ENCODE data around the gene OR8B8. TPM values are rescaled to one million over a fixed set of nuclear protein-coding genes. Genes with fewer than 3 reads are reported as not detected.

The OR8B8 gene
- total and polyA plus RNA-seq, 2 donors (not counting 3 experiments of a cell fraction or from before 2014, with no cell fraction given), result not detected

GRCh38 chr11:124454552-124454951, 9.1 kb upstream of the OR8B8 start:
- TF ChIP-seq FOS (IDR thresholded peaks at IDR 0.05; ENCODE audit: borderline replicate concordance, insufficient read depth, low read length) (no peak), GATA2 (IDR thresholded peaks at IDR 0.05; ENCODE audit: insufficient read depth, insufficient read length, low read depth, low read length) (no peak), EZH2 (IDR thresholded peaks at IDR 0.05; ENCODE audit: borderline replicate concordance, low read depth, low read length, severe bottlenecking) (no peak), POLR2A (IDR thresholded peaks at IDR 0.05; ENCODE audit: low read depth, low read length) (no peak)
- TF ChIP-seq, protein P1, sequence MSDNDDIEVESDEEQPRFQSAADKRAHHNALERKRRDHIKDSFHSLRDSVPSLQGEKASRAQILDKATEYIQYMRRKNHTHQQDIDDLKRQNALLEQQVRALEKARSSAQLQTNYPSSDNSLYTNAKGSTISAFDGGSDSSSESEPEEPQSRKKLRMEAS (IDR thresholded peaks at IDR 0.05; ENCODE audit: insufficient read depth, insufficient read length), result no peak
- FAIRE-seq (no peak), DNase-seq (ENCODE audit: low read depth, low spot score) (no peak)
- dilution Hi-C loops (cut with MboI; ENCODE audit: extremely low pct_ligation_motif_present, low sequenced_read_pairs) (no loop called here), intact Hi-C loops (cut with micrococcal nuclease) (no loop called here)
- Histone ChIP-seq H4K20me1 (replicated peaks; ENCODE audit: control insufficient read depth, extremely low read depth, insufficient read depth, low read length) (no peaks in the 10 kb centered on the region), H3K36me3 (ENCODE audit: control insufficient read depth in 2 of 2, extremely low read depth in 1 of 2, insufficient read depth in 2 of 2, low read length in 2 of 2) (no peaks in the 10 kb centered on the region), H3K4me3 (replicated peaks in 1 of 3; ENCODE audit: insufficient read depth in 1 of 3, low read depth in 1 of 3, low read length in 3 of 3) (no peak overlapping the region), H3K27me3 (ENCODE audit: control insufficient read depth in 2 of 2, insufficient read depth in 2 of 2, low read length in 2 of 2) (peaks cover 0 to 5% of the 10 kb centered on the region in 2 experiments), H3K4me1 (ENCODE audit: control insufficient read depth, extremely low read depth, insufficient read depth, low read length) (no peaks in the 10 kb centered on the region), H2AFZ (ENCODE audit: low read depth, low read length) (no peak overlapping the region), H3K9me1 (replicated peaks; ENCODE audit: control insufficient read depth, extremely low read depth, insufficient read depth, low read length) (no peaks in the 10 kb centered on the region), H3K9me3 (replicated peaks; ENCODE audit: control insufficient read depth, insufficient read depth, low read length) (no peaks in the 10 kb centered on the region), H3K27ac (ENCODE audit: insufficient read depth, low read depth, low read length) (no peak overlapping the region), H3K4me2 (ENCODE audit: insufficient read depth, low read length) (no peak overlapping the region), H3K79me2 (ENCODE audit: control insufficient read depth, insufficient read depth, low read length) (no peaks in the 10 kb centered on the region), H3K9ac (replicated peaks; ENCODE audit: extremely low read depth, insufficient read depth, low read length) (no peak overlapping the region)
- POLR2A ChIA-PET, result no interaction called here
- no TSS peak for BruUV-seq (replicated peaks)
- CTCF ChIA-PET, result no interaction called here

DNA sequence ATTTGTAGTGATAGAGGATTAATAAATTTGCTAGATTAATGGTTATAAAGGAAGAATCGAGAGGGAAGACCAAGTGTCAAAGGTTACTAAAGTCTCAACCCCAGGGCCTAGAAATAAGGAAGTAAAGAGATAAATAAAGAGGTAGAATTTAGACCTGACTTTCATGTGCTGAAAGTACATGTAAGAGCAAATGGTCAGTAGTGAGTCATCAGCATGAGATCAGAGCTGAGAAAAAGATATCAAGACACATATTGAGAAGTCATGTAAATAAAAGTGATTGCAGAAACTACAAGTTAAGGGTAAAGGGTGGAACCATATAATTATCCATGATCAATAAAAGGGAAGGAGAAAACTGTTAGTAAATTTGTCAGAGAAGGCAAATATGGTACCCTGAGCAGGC, 1.4 kb upstream of the OR8B8 start:
- Histone ChIP-seq H3K4me1 (ENCODE audit: control insufficient read depth, extremely low read depth, insufficient read depth, low read length) (no peaks in the 10 kb centered on the region), H3K4me3 (replicated peaks in 1 of 3; ENCODE audit: insufficient read depth in 1 of 3, low read depth in 1 of 3, low read length in 3 of 3) (no peak overlapping the region), H3K9me1 (replicated peaks; ENCODE audit: control insufficient read depth, extremely low read depth, insufficient read depth, low read length) (no peaks in the 10 kb centered on the region), H2AFZ (ENCODE audit: low read depth, low read length) (no peak overlapping the region), H3K27me3 (ENCODE audit: control insufficient read depth in 2 of 2, insufficient read depth in 2 of 2, low read length in 2 of 2) (no peaks in the 10 kb centered on the region), H4K20me1 (replicated peaks; ENCODE audit: control insufficient read depth, extremely low read depth, insufficient read depth, low read length) (no peaks in the 10 kb centered on the region), H3K9me3 (replicated peaks; ENCODE audit: control insufficient read depth, insufficient read depth, low read length) (no peaks in the 10 kb centered on the region), H3K9ac (replicated peaks; ENCODE audit: extremely low read depth, insufficient read depth, low read length) (no peak overlapping the region), H3K36me3 (ENCODE audit: control insufficient read depth in 2 of 2, extremely low read depth in 1 of 2, insufficient read depth in 2 of 2, low read length in 2 of 2) (no peaks in the 10 kb centered on the region), H3K4me2 (ENCODE audit: insufficient read depth, low read length) (no peak overlapping the region), H3K27ac (ENCODE audit: insufficient read depth, low read depth, low read length) (no peak overlapping the region), H3K79me2 (ENCODE audit: control insufficient read depth, insufficient read depth, low read length) (no peaks in the 10 kb centered on the region)
- TF ChIP-seq MYC (IDR thresholded peaks at IDR 0.05; ENCODE audit: low read depth, low read length), result no peak
- no peak for TF ChIP-seq GATA2 (IDR thresholded peaks at IDR 0.05; ENCODE audit: insufficient read depth, insufficient read length, low read depth, low read length)
- TF ChIP-seq, protein P2, sequence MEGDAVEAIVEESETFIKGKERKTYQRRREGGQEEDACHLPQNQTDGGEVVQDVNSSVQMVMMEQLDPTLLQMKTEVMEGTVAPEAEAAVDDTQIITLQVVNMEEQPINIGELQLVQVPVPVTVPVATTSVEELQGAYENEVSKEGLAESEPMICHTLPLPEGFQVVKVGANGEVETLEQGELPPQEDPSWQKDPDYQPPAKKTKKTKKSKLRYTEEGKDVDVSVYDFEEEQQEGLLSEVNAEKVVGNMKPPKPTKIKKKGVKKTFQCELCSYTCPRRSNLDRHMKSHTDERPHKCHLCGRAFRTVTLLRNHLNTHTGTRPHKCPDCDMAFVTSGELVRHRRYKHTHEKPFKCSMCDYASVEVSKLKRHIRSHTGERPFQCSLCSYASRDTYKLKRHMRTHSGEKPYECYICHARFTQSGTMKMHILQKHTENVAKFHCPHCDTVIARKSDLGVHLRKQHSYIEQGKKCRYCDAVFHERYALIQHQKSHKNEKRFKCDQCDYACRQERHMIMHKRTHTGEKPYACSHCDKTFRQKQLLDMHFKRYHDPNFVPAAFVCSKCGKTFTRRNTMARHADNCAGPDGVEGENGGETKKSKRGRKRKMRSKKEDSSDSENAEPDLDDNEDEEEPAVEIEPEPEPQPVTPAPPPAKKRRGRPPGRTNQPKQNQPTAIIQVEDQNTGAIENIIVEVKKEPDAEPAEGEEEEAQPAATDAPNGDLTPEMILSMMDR (IDR thresholded peaks at IDR 0.05; ENCODE audit: extremely low read depth in 1 of 2, insufficient read depth in 1 of 2, low read depth in 1 of 2, low read length in 2 of 2), result no peak
- TF ChIP-seq, protein P1 (IDR thresholded peaks at IDR 0.05; ENCODE audit: insufficient read depth, insufficient read length), result no peak
- TF ChIP-seq POLR2A (IDR thresholded peaks at IDR 0.05; ENCODE audit: low read depth, low read length), result no peak
- no peak for TF ChIP-seq POLR2AphosphoS5 (IDR thresholded peaks at IDR 0.05; ENCODE audit: insufficient read depth, low read depth, low read length)
- no peak for TF ChIP-seq JUN (IDR thresholded peaks at IDR 0.05; ENCODE audit: borderline replicate concordance, insufficient read depth, insufficient read length, low read depth)
- TF ChIP-seq EZH2 (IDR thresholded peaks at IDR 0.05; ENCODE audit: borderline replicate concordance, low read depth, low read length, severe bottlenecking), result no peak
- TF ChIP-seq FOS (IDR thresholded peaks at IDR 0.05; ENCODE audit: borderline replicate concordance, insufficient read depth, low read length), result no peak
- intact Hi-C loops (cut with micrococcal nuclease) (no loop called here), dilution Hi-C loops (cut with MboI; ENCODE audit: extremely low pct_ligation_motif_present, low sequenced_read_pairs) (no loop called here)
- POLR2A ChIA-PET, result no interaction called here
- CTCF ChIA-PET, result no interaction called here
- no peak for FAIRE-seq
- no TSS peak for BruUV-seq (replicated peaks)
- DNase-seq (ENCODE audit: low read depth, low spot score), result no peak

All from endothelial cell of umbilical vein (primary cell).